OCI-LY7 (cell line): ENCODE data around the gene YARS1. TPM values are rescaled to one million over a fixed set of nuclear protein-coding genes. Genes with fewer than 3 reads are reported as not detected.

ENCODE experiments used
- BruUV-seq: library from RNA; stranded (reverse); fragments of 400-500 nt; replicated peaks from 2 replicates; lab custom pipeline; 2021; lab: Mats Ljungman, UMichigan
- CTCF ChIA-PET: fragments of 300-600 bp; sonication (Branson Sonifier 250); formaldehyde crosslinking; loops from one replicate; lab custom pipeline; 2022; ENCODE audit warnings: antibody characterized with exemption; ENCODE audit not compliant: unreplicated experiment; lab: Charles Lee
- POLR2A ChIA-PET: fragments of 300-600 bp; sonication (Branson Sonifier 250); formaldehyde crosslinking; loops from one replicate; lab custom pipeline; 2022; ENCODE audit warnings: antibody characterized with exemption; lab: Charles Lee
- DNase-seq: peaks from one replicate; pipeline ENCODE4 v3.0.0-alpha.2; 2015; ENCODE audit warnings: low spot score
- H2AFZ ChIP-seq: fragments of 200-600 bp; sonication (generic), shearing (Covaris generic); 2 replicates; pipeline ENCODE4 v1.6.1; 2014; ENCODE audit warnings: mild to moderate bottlenecking, antibody characterized with exemption, low read length, moderate library complexity
- H3K27ac ChIP-seq: fragments of 200-600 bp; sonication (generic); 2 replicates; pipeline ENCODE4 v1.5.1; 2014; ENCODE audit warnings: mixed run types, low read depth, mild to moderate bottlenecking, moderate library complexity, low read length, inconsistent platforms; ENCODE audit not compliant: poor library complexity, severe bottlenecking
- H3K36me3 ChIP-seq: fragments of 200-600 bp; sonication (generic); 2 replicates; pipeline ENCODE4 v1.6.1; 2014; ENCODE audit warnings: mild to moderate bottlenecking, antibody characterized with exemption, low read length, moderate library complexity, mixed read lengths; ENCODE audit not compliant: insufficient read depth
- H3K4me1 ChIP-seq: fragments of 200-600 bp; sonication (generic); 2 replicates; pipeline ENCODE4 v1.5.1; 2014; ENCODE audit warnings: mild to moderate bottlenecking, low read length; ENCODE audit not compliant: insufficient read depth, poor library complexity, severe bottlenecking
- H3K4me2 ChIP-seq: fragments of 200-600 bp; sonication (generic); 2 replicates; pipeline ENCODE4 v1.6.1; 2014; ENCODE audit warnings: mild to moderate bottlenecking, low read length
- H3K4me3 ChIP-seq: fragments of 200-600 bp; sonication (generic); 2 replicates; pipeline ENCODE4 v1.5.1; 2014; ENCODE audit warnings: mild to moderate bottlenecking, low read depth, low read length; ENCODE audit not compliant: poor library complexity, severe bottlenecking
- H3K79me2 ChIP-seq: fragments of 200-600 bp; sonication (generic); 2 replicates; pipeline ENCODE4 v1.6.1; 2016; ENCODE audit warnings: low read depth, mild to moderate bottlenecking, low read length, moderate library complexity, mixed read lengths; ENCODE audit not compliant: insufficient read depth
- H3K9me2 ChIP-seq: fragments of 200-600 bp; sonication (generic); 2 replicates; pipeline ENCODE4 v1.6.1; 2016; ENCODE audit warnings: mild to moderate bottlenecking, low read length, mixed read lengths; ENCODE audit not compliant: insufficient read depth
- H3K9me3 ChIP-seq: fragments of 200-600 bp; sonication (generic); 2 replicates; pipeline ENCODE4 v1.6.1; 2014; ENCODE audit warnings: mild to moderate bottlenecking, mixed run types, low read length, mixed read lengths
- H4K20me1 ChIP-seq: fragments of 200-600 bp; sonication (generic); 2 replicates; pipeline ENCODE4 v1.6.1; 2014; ENCODE audit warnings: mild to moderate bottlenecking, antibody characterized with exemption, low read length, moderate library complexity, mixed read lengths; ENCODE audit not compliant: insufficient read depth
- CTCF ChIP-seq: fragments of 200-600 bp; sonication (generic); conservative IDR thresholded peaks from 2 replicates; pipeline ENCODE4 v1.5.1; 2014; ENCODE audit warnings: mild to moderate bottlenecking, antibody characterized with exemption, low read length, moderate library complexity, mixed read lengths
- EZH2phosphoT487 ChIP-seq: fragments of 200-600 bp; sonication (generic); IDR thresholded peaks from 2 replicates; pipeline ENCODE4 v1.6.1; 2018; ENCODE audit warnings: low read depth, borderline replicate concordance, mild to moderate bottlenecking, mixed run types, antibody characterized with exemption, low read length, moderate library complexity, mixed read lengths
- intact Hi-C: fragments of 100-400 bp; cut with micrococcal nuclease; formaldehyde crosslinking; loops from one replicate; pipeline ENCODE4 v1.10.0; 2022; ENCODE audit not compliant: unreplicated experiment
- total RNA-seq, 2 experiments: library from RNA; depleted of rRNA in 1 of 2; stranded (reverse); fragments of >200 nt in 1 of 2; shearing (Covaris generic) in 1 of 2; gene quantifications; 2 replicates each; pipeline ENCODE4 v1.2.3, GENCODE V29; 2014 to 2022

Gene YARS1
- total RNA-seq, 2 experiments from 2014 or later: 276 to 321 TPM

- ChIA-PET POLR2A (no interaction called here), CTCF (no interaction called here)
- Histone ChIP-seq H3K9me3 (no peaks in the 10 kb centered on the region), H4K20me1 (no peaks in the 10 kb centered on the region), H3K27ac (no peak overlapping the region), H3K4me3 (no peak overlapping the region), H2AFZ (no peak overlapping the region), H3K4me2 (no peak overlapping the region), H3K79me2 (no peaks in the 10 kb centered on the region), H3K4me1 (no peaks in the 10 kb centered on the region), H3K36me3 (peaks cover 53% of the 10 kb centered on the region), H3K9me2 (no peaks in the 10 kb centered on the region)
- BruUV-seq: no TSS peak
- intact Hi-C loops: no loop called here
- TF ChIP-seq EZH2phosphoT487 (no peak), CTCF (no peak)
- no peak for DNase-seq
These were observed 44.9 kb upstream of the YARS1 start for GRCh38 chr1:32861904-32862695.

- Histone ChIP-seq H3K79me2 (no peaks in the 10 kb centered on the region), H2AFZ (no peak overlapping the region), H3K4me1 (no peaks in the 10 kb centered on the region), H3K9me3 (no peaks in the 10 kb centered on the region), H3K36me3 (peaks cover 69% of the 10 kb centered on the region), H3K9me2 (no peaks in the 10 kb centered on the region), H4K20me1 (no peaks in the 10 kb centered on the region), H3K27ac (no peak overlapping the region), H3K4me3 (no peak overlapping the region), H3K4me2 (no peak overlapping the region)
- ChIA-PET CTCF (no interaction called here), POLR2A (interaction anchor here (1.7 kb wide), 1 partner anchor 12 kb away, joined by 4 read pairs; no protein-coding TSS in a partner anchor)
- no peak for DNase-seq
- BruUV-seq: no TSS peak
- TF ChIP-seq CTCF (no peak), EZH2phosphoT487 (no peak)
- intact Hi-C loops: no loop called here
These were observed 43.4 kb upstream of the YARS1 start for GRCh38 chr1:32860566-32860965.

GRCh38 chr1:32859915-32860314 is 42.8 kb upstream of the YARS1 start:
- intact Hi-C loops: no loop called here
- H3K9me3 ChIP-seq: no peaks in the 10 kb centered on the region
- TF ChIP-seq CTCF (no peak), EZH2phosphoT487 (no peak)
- ChIA-PET POLR2A (interaction anchor here (1.7 kb wide), 1 partner anchor 12 kb away, joined by 4 read pairs; no protein-coding TSS in a partner anchor), CTCF (interaction anchor here (1.3 kb wide), 1 partner anchor 16 kb away, joined by 3 read pairs; no protein-coding TSS in a partner anchor)
- no peak overlapping the region for H2AFZ ChIP-seq
- no peaks in the 10 kb centered on the region for H3K79me2 ChIP-seq
- H4K20me1 ChIP-seq: no peaks in the 10 kb centered on the region
- no peak overlapping the region for H3K27ac ChIP-seq
- no peak for DNase-seq
- H3K9me2 ChIP-seq: no peaks in the 10 kb centered on the region
- H3K4me1 ChIP-seq: no peaks in the 10 kb centered on the region
- BruUV-seq: no TSS peak
- H3K36me3 ChIP-seq: peaks cover 75% of the 10 kb centered on the region
- no peak overlapping the region for H3K4me2 ChIP-seq
- H3K4me3 ChIP-seq: no peak overlapping the region
